Neuronal stem cell (in vitro differentiated cells): ENCODE results near the gene MYH6. TPM values are rescaled to one million over a fixed set of nuclear protein-coding genes. Genes with fewer than 3 reads are reported as not detected.
"Not testable (repeated sequence)": the region's sequence is repeated elsewhere in the genome, so short reads cannot be mapped to it uniquely, and the experiment has no call there.

ENCODE experiments used
- DNase-seq: peaks from one replicate; pipeline ENCODE4 v3.0.0-alpha.2; 2013; ENCODE audit warnings: low spot score
- H2AFZ ChIP-seq: one replicate; pipeline ENCODE4 v1.6.1; 2013; ENCODE audit warnings: mild to moderate bottlenecking, low read length, inconsistent platforms
- H2AK5ac ChIP-seq: 2 replicates; pipeline ENCODE4 v1.6.1; 2013; ENCODE audit warnings: low read depth, mild to moderate bottlenecking, inconsistent platforms, low read length, moderate library complexity, mixed read lengths
- H2BK120ac ChIP-seq: 2 replicates; pipeline ENCODE4 v1.6.1; 2013; ENCODE audit warnings: low read depth, mild to moderate bottlenecking, inconsistent platforms, low read length, moderate library complexity, mixed read lengths
- H2BK12ac ChIP-seq: one replicate; pipeline ENCODE4 v1.6.1; 2013; ENCODE audit warnings: low read length, inconsistent platforms
- H2BK15ac ChIP-seq: 2 replicates; pipeline ENCODE4 v1.6.1; 2013; ENCODE audit warnings: mild to moderate bottlenecking, low read length, inconsistent platforms, mixed read lengths
- H2BK5ac ChIP-seq: one replicate; pipeline ENCODE4 v1.6.1; 2013; ENCODE audit warnings: inconsistent platforms, mild to moderate bottlenecking, low read length, moderate library complexity
- H3K14ac ChIP-seq: one replicate; pipeline ENCODE4 v1.6.1; 2013; ENCODE audit warnings: low read length, inconsistent platforms
- H3K18ac ChIP-seq: 2 replicates; pipeline ENCODE4 v1.6.1; 2013; ENCODE audit warnings: low read length, inconsistent platforms
- H3K23ac ChIP-seq: 2 replicates; pipeline ENCODE4 v1.6.1; 2013; ENCODE audit warnings: low read depth, mild to moderate bottlenecking, mixed read lengths, low read length, inconsistent platforms; ENCODE audit not compliant: poor library complexity
- H3K27ac ChIP-seq: replicated peaks from 3 replicates; pipeline ENCODE4 v1.5.1; 2013; ENCODE audit warnings: low read length, inconsistent platforms
- H3K27me3 ChIP-seq, 3 experiments: 2 replicates each; pipeline ENCODE4 v1.6.1; 2013; ENCODE audit warnings: low read length in 3 of 3, mild to moderate bottlenecking in 2 of 3, inconsistent platforms in 1 of 3, low read depth in 1 of 3, mixed read lengths in 1 of 3, moderate library complexity in 1 of 3; ENCODE audit not compliant: control insufficient read depth in 3 of 3, insufficient read depth in 3 of 3
- H3K36me3 ChIP-seq, 2 donors: replicated peaks in 1 of 2; 2 replicates each; pipeline ENCODE4 v1.6.1; 2013; ENCODE audit warnings: low read length in 2 of 2; ENCODE audit not compliant: control insufficient read depth in 2 of 2, insufficient read depth in 2 of 2
- H3K4ac ChIP-seq: 2 replicates; pipeline ENCODE4 v1.6.1; 2013; ENCODE audit warnings: inconsistent platforms, mild to moderate bottlenecking, low read length, moderate library complexity
- H3K4me1 ChIP-seq, 2 donors: 1 replicate in 1 of 2; 2 replicates in 1 of 2; pipeline ENCODE4 v1.6.1; 2013; ENCODE audit warnings: low read length in 2 of 2, low read depth in 1 of 2; ENCODE audit not compliant: control insufficient read depth in 2 of 2, insufficient read depth in 1 of 2
- H3K4me2 ChIP-seq: one replicate; pipeline ENCODE4 v1.6.1; 2013; ENCODE audit warnings: mild to moderate bottlenecking, low read length, inconsistent platforms; ENCODE audit not compliant: insufficient read depth, poor library complexity, severe bottlenecking
- H3K4me3 ChIP-seq, 2 donors: 2 replicates each; pipeline ENCODE4 v1.5.1; 2013; ENCODE audit warnings: low read length in 2 of 2, mild to moderate bottlenecking in 2 of 2, inconsistent platforms in 1 of 2, moderate library complexity in 1 of 2
- H3K79me1 ChIP-seq: one replicate; pipeline ENCODE4 v1.6.1; 2013; ENCODE audit warnings: low read depth, mild to moderate bottlenecking, inconsistent platforms, low read length, moderate library complexity
- H3K9ac ChIP-seq: one replicate; pipeline ENCODE4 v1.6.1; 2013; ENCODE audit warnings: mild to moderate bottlenecking, low read depth, low read length, inconsistent platforms; ENCODE audit not compliant: poor library complexity
- H3K9me3 ChIP-seq, 2 donors: replicated peaks in 1 of 2; 2 replicates each; pipeline versions ENCODE3 to v1.6.1; 2013; ENCODE audit warnings: low read length in 2 of 2, mild to moderate bottlenecking in 2 of 2, inconsistent platforms in 1 of 2, low read depth in 1 of 2, mixed read lengths in 1 of 2, moderate library complexity in 1 of 2; ENCODE audit not compliant: control insufficient read depth in 2 of 2, insufficient read depth in 1 of 2
- H4K8ac ChIP-seq: one replicate; pipeline ENCODE4 v1.6.1; 2013; ENCODE audit warnings: low read depth, mild to moderate bottlenecking, inconsistent platforms, low read length, moderate library complexity
- H4K91ac ChIP-seq: one replicate; pipeline ENCODE4 v1.6.1; 2013; ENCODE audit warnings: low read length, low read depth, mild to moderate bottlenecking, inconsistent platforms; ENCODE audit not compliant: poor library complexity
- WGBS, 2 donors: extraction: QIAGEN DNeasy Blood & Tissue Kit; methylation state at CpG; one replicate each; pipeline ENCODE4 v1.1.7; 2013; ENCODE audit warnings: missing lambda C conversion rate in 2 of 2, mixed read lengths in 1 of 2; ENCODE audit not compliant: insufficient read length in 2 of 2, insufficient replicate concordance in 1 of 2; ENCODE audit errors: extremely low coverage in 2 of 2; 5-methylcytosine and 5-hydroxymethylcytosine counted together
- polyA plus RNA-seq, 2 experiments: library from polyadenylated mRNA; stranded (reverse); fragments of 200-250 nt; gene quantifications; one replicate each; pipeline ENCODE4 v1.2.3, GENCODE V29; 2013

The MYH6 gene
- polyA plus RNA-seq (2013, experiment 1 of 2), result 0.03 TPM
- 0.04 TPM for polyA plus RNA-seq (2013, experiment 2 of 2)

- H3K14ac ChIP-seq, result no peak within 1 kb of the TSS
- H3K36me3 ChIP-seq, result no peaks in the 10 kb centered on the region
- no peaks in the 10 kb centered on the region for H3K9me3 ChIP-seq
- no peak within 1 kb of the TSS for H2BK120ac ChIP-seq
- no peak within 1 kb of the TSS for H3K27ac ChIP-seq
- no peak within 1 kb of the TSS for H2AFZ ChIP-seq
- peaks cover 2% of the 10 kb centered on the region for H3K79me1 ChIP-seq
- H2BK15ac ChIP-seq, result no peak within 1 kb of the TSS
- H2BK12ac ChIP-seq, result no peak within 1 kb of the TSS
- H2AK5ac ChIP-seq, result peak within 1 kb of the TSS; percentile 30
- peak within 1 kb of the TSS; percentile 14 for H3K23ac ChIP-seq
- H3K4me3 ChIP-seq, result no peak within 1 kb of the TSS
- no peak within 1 kb of the TSS for H4K91ac ChIP-seq
- H3K27me3 ChIP-seq, result peaks cover 0 to 73% (median 0%) of the 10 kb centered on the region in 3 experiments
- no peak for DNase-seq
- peaks cover 5% of the 10 kb centered on the region in 2 donors for H3K4me1 ChIP-seq
- peak within 1 kb of the TSS; percentile 45 for H3K9ac ChIP-seq
- no peak within 1 kb of the TSS for H3K4ac ChIP-seq
- no peak within 1 kb of the TSS for H2BK5ac ChIP-seq
- no CpG with 5 or more reads among the region's 15 CpGs for WGBS, 2 donors
- H4K8ac ChIP-seq, result no peak within 1 kb of the TSS
- H3K4me2 ChIP-seq, result no peak within 1 kb of the TSS
- H3K18ac ChIP-seq, result peak within 1 kb of the TSS; percentile 60
Measured at GRCh38 chr14:23407516-23408306, at the start of gene MYH6. MYH6 (minus strand) TSS chr14:23408273; CDS start chr14:23407223, 1,050 bp downstream.

DNA sequence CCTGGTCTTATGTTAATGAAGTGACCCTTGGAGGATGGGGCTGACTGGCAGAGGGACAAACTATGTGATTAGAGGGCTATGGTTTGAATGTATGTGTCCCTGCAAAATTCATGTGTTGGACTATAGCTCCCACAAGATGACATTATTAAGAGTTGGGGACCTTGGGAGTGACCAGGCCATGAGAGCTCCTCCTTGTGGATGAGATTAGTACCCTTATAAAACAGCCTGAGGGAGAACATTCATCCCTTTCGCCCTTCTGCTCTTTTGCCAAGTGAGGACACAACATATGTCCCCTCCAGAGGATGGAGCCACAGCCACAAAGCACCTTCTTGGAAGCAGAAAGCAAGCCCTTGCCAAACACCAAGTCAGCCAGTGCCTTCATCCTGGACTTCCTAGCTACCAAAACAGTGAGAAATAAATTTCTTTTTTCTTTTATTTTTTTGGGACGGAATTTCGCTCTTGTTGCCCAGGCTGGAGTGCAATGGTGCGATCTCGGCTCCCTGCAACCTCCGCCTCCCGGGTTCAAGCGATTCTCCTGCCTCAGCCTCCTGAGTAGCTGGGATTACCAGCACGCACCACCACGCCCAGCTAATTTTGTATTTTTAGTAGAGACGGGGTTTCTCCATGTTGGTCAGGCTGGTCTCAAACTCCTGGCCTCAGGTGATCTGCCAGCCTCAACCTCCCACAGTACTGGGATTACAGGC, 49.0 kb upstream of the MYH6 start:
- not testable (repeated sequence) for H3K79me1 ChIP-seq, H2BK5ac ChIP-seq, H2AFZ ChIP-seq, H3K14ac ChIP-seq, H4K8ac ChIP-seq, H3K9me3 ChIP-seq, H3K4me2 ChIP-seq, H3K27ac ChIP-seq, H3K4ac ChIP-seq, DNase-seq, H3K27me3 ChIP-seq, H3K18ac ChIP-seq, H3K23ac ChIP-seq, H3K36me3 ChIP-seq, H2BK15ac ChIP-seq, H3K4me3 ChIP-seq, H2BK12ac ChIP-seq, H4K91ac ChIP-seq, H2AK5ac ChIP-seq, H3K9ac ChIP-seq, H3K4me1 ChIP-seq, H2BK120ac ChIP-seq
- no CpG with 5 or more reads among the region's 11 CpGs for WGBS, 2 donors

GRCh38 chr14:23454445-23454856, 46.4 kb upstream of the MYH6 start:
- Histone ChIP-seq H3K4me1 (peaks cover 0 to 2% of the 10 kb centered on the region in 2 donors), H3K9me3 (peaks cover 0 to 7% of the 10 kb centered on the region in 2 donors), H2BK15ac (no peak overlapping the region), H3K23ac (no peak overlapping the region), H2BK120ac (no peak overlapping the region), H3K27ac (peak overlapping the region; percentile 38), H2BK5ac (no peak overlapping the region), H3K36me3 (no peaks in the 10 kb centered on the region), H3K79me1 (no peaks in the 10 kb centered on the region), H3K27me3 (peaks cover 0 to 5% (median 0%) of the 10 kb centered on the region in 3 experiments), H2BK12ac (no peak overlapping the region), H4K8ac (no peak overlapping the region), H3K9ac (no peak overlapping the region), H3K18ac (no peak overlapping the region), H4K91ac (no peak overlapping the region), H3K14ac (no peak overlapping the region), H2AK5ac (no peak overlapping the region), H3K4ac (no peak overlapping the region), H2AFZ (peak overlapping the region; percentile 89), H3K4me2 (no peak overlapping the region), H3K4me3 (no peak overlapping the region)
- no CpG with 5 or more reads among the region's 1 CpG for WGBS, 2 donors
- no peak for DNase-seq

DNA sequence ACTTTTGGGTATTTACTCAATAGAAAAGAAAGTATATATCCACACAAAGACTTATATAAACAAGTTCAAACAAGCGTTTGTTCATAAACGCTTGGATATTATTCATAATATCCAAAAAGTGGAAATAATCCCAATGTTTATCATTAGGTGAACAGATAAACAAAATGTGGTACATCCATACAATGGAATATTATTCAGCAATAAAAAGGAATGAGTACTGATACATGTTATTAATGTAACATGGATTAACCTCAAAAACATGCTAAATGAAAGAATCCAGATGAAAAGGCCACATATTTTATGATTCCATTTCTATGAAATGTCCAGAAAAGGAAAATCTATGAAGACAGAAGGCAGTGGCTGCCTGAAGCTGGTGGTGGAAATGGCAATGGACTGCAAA, 44.2 kb upstream of the MYH6 start:
- no peak overlapping the region for H2BK15ac ChIP-seq
- H3K4me1 ChIP-seq, result peaks cover 0 to 2% of the 10 kb centered on the region in 2 donors
- DNase-seq, result no peak
- no CpG with 5 or more reads among the region's 2 CpGs for WGBS, 2 donors
- no peak overlapping the region for H2BK5ac ChIP-seq
- no peaks in the 10 kb centered on the region for H3K79me1 ChIP-seq
- H3K36me3 ChIP-seq, result no peaks in the 10 kb centered on the region
- H2BK120ac ChIP-seq, result no peak overlapping the region
- no peak overlapping the region for H2BK12ac ChIP-seq
- H3K27me3 ChIP-seq, result peaks cover 0 to 18% (median 0%) of the 10 kb centered on the region in 3 experiments
- no peak overlapping the region for H3K27ac ChIP-seq
- H3K4ac ChIP-seq, result no peak overlapping the region
- H2AK5ac ChIP-seq, result no peak overlapping the region
- no peak overlapping the region for H3K23ac ChIP-seq
- H3K4me2 ChIP-seq, result no peak overlapping the region
- H4K91ac ChIP-seq, result no peak overlapping the region
- no peak overlapping the region for H3K14ac ChIP-seq
- H3K18ac ChIP-seq, result no peak overlapping the region
- H4K8ac ChIP-seq, result no peak overlapping the region
- H2AFZ ChIP-seq, result no peak overlapping the region
- no peak overlapping the region for H3K9ac ChIP-seq
- H3K9me3 ChIP-seq, result peaks cover 0 to 7% of the 10 kb centered on the region in 2 donors
- H3K4me3 ChIP-seq, result no peak overlapping the region
